Type B pancreatic cell (in vitro differentiated cells): ENCODE data around the gene DPF3. TPM values are rescaled to one million over a fixed set of nuclear protein-coding genes. Genes with fewer than 3 reads are reported as not detected.

Experiments
- DNase-seq: peaks from one replicate; pipeline ENCODE4 v3.0.0; 2021; ENCODE audit warnings: mixed read lengths; ENCODE audit not compliant: unreplicated experiment; ENCODE audit errors: extremely low spot score
- H3K27ac Mint-ChIP-seq: 2 replicates; pipeline ENCODE4 v1.8.0; 2021; ENCODE audit warnings: mild to moderate bottlenecking, mixed read lengths
- H3K27me3 Mint-ChIP-seq: 2 replicates; pipeline ENCODE4 v1.8.0; 2021; ENCODE audit warnings: mixed read lengths
- H3K36me3 Mint-ChIP-seq: 2 replicates; pipeline ENCODE4 v1.8.0; 2021; ENCODE audit warnings: mixed read lengths
- H3K4me1 Mint-ChIP-seq: one replicate; pipeline ENCODE4 v1.8.0; 2021; ENCODE audit warnings: mixed read lengths; ENCODE audit not compliant: unreplicated experiment
- H3K4me3 Mint-ChIP-seq: 2 replicates; pipeline ENCODE4 v1.8.0; 2021; ENCODE audit warnings: mild to moderate bottlenecking, mixed read lengths
- H3K9me3 Mint-ChIP-seq: 2 replicates; pipeline ENCODE4 v1.8.0; 2021; ENCODE audit warnings: mixed read lengths
- CTCF ChIP-seq: fragments of 200-600 bp; sonication (generic); conservative IDR thresholded peaks from 2 replicates; pipeline ENCODE4 v1.5.0; 2021; ENCODE audit warnings: antibody characterized with exemption, mild to moderate bottlenecking
- total RNA-seq: library from RNA; stranded (reverse); gene quantifications from 2 replicates; pipeline ENCODE4 v1.2.1, GENCODE V29; 2021; ENCODE audit warnings: low replicate concordance

The DPF3 gene
- total RNA-seq, 1 donor from 2014 or later = 4.5 TPM

DNA sequence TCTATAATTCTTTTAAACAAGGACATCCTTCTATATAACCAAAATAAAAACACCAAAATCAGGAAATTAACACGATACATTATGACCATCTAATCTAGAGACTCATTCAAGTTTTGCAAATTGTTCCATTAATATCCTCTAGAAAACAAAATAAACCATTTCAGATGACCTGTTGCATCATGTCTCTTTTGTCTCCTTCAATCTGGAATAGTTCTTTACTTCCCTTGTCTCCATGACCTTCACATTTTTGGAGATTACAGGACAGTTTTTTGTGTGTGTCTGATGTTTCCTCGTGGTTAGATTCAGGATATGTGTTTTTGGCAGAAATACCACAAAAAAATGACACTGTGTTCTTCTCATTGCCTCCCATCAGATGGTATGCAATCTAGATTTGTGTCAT lies 19.9 kb upstream of the DPF3 start:
- no peaks in the 10 kb centered on the region for H3K9me3 Mint-ChIP-seq
- no peak overlapping the region for H3K4me3 Mint-ChIP-seq
- H3K27me3 Mint-ChIP-seq = peaks cover 12% of the 10 kb centered on the region
- H3K4me1 Mint-ChIP-seq = peaks cover 12% of the 10 kb centered on the region
- H3K36me3 Mint-ChIP-seq = no peaks in the 10 kb centered on the region
- DNase-seq = no peak
- no peak for TF ChIP-seq CTCF
- H3K27ac Mint-ChIP-seq = no peak overlapping the region

DNA sequence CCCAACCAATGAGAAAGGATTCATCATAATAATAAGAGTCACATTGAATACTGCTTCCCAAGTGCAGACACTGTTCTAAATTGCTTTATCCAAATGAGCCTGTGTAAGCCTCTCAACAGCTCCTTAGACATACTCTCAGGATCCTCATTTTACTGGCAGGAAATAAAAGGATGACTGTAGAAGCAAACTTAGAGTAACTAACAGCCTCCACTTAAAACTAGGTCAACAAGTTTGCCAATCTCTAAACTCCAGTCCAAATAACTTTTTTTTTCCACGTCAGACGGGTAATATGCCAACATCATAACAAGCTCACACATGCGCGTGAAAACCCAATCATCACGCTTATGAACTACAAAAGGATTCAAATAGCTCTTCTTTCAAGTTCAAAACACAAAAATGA lies 15.3 kb upstream of the DPF3 start:
- H3K27ac Mint-ChIP-seq = no peak overlapping the region
- no peak for DNase-seq
- H3K4me3 Mint-ChIP-seq = no peak overlapping the region
- no peaks in the 10 kb centered on the region for H3K9me3 Mint-ChIP-seq
- TF ChIP-seq CTCF = no peak
- H3K27me3 Mint-ChIP-seq = peaks cover 10% of the 10 kb centered on the region
- H3K4me1 Mint-ChIP-seq = peaks cover 17% of the 10 kb centered on the region
- no peaks in the 10 kb centered on the region for H3K36me3 Mint-ChIP-seq

DNA sequence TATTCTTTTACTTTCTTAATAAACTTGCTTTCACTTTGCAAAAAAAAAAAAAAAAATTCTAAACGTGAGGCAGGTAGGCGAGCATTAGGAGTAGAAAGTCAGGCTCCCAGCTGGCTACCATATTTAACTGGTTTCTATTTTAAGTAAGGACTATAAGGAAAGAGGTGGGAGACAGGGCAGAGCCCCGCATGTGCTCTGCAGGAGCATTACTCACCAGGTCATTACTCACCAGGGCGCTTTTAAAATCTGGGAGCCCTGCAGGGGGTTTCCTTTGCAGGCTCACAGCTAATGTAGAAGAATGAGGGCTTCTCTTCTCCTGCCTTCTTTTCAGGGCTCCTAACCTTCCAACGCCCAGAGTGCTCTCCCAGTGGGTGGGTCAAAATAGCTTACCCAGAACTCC lies 14.0 kb upstream of the DPF3 start:
- no peak for DNase-seq
- no peak overlapping the region for H3K27ac Mint-ChIP-seq
- peaks cover 5% of the 10 kb centered on the region for H3K27me3 Mint-ChIP-seq
- no peaks in the 10 kb centered on the region for H3K36me3 Mint-ChIP-seq
- peaks cover 17% of the 10 kb centered on the region for H3K4me1 Mint-ChIP-seq
- H3K4me3 Mint-ChIP-seq = no peak overlapping the region
- no peak for TF ChIP-seq CTCF
- no peaks in the 10 kb centered on the region for H3K9me3 Mint-ChIP-seq

DNA sequence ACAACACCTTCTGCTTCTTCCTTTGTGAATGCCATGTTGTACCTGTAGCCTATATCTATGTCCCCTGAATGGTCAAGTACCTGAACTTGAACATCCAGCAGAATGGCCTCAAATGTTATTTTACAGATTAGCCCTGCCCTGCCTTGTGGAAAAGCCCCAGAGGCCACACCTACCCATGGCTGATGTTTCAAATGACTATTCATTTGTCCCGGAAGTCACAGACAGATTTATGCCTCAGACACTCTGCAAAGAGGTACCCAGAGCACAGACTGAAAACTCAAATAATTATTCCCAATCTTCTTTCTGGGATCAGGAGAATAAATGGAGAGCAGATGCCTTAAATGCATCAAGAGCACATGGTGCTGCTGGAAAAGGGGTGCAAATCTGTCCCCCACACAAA lies 13.0 kb upstream of the DPF3 start:
- TF ChIP-seq CTCF = no peak
- H3K4me3 Mint-ChIP-seq = no peak overlapping the region
- H3K27ac Mint-ChIP-seq = no peak overlapping the region
- DNase-seq = no peak
- peaks cover 5% of the 10 kb centered on the region for H3K27me3 Mint-ChIP-seq
- H3K9me3 Mint-ChIP-seq = no peaks in the 10 kb centered on the region
- peaks cover 17% of the 10 kb centered on the region for H3K4me1 Mint-ChIP-seq
- no peaks in the 10 kb centered on the region for H3K36me3 Mint-ChIP-seq

GRCh38 chr14:72906316-72906715 lies 12.4 kb upstream of the DPF3 start:
- no peak for DNase-seq
- Mint-ChIP-seq H3K4me1 (peaks cover 17% of the 10 kb centered on the region), H3K36me3 (no peaks in the 10 kb centered on the region), H3K27me3 (peaks cover 5% of the 10 kb centered on the region), H3K9me3 (no peaks in the 10 kb centered on the region), H3K27ac (no peak overlapping the region), H3K4me3 (no peak overlapping the region)
- no peak for TF ChIP-seq CTCF

GRCh38 chr14:72904840-72905561 lies 11.1 kb upstream of the DPF3 start:
- peak; percentile 97 for TF ChIP-seq CTCF
- Mint-ChIP-seq H3K36me3 (no peaks in the 10 kb centered on the region), H3K27me3 (peaks cover 11% of the 10 kb centered on the region), H3K27ac (no peak overlapping the region), H3K4me1 (peaks cover 17% of the 10 kb centered on the region), H3K9me3 (no peaks in the 10 kb centered on the region), H3K4me3 (no peak overlapping the region)
- DNase-seq = no peak
